Stimulated activated CD4-positive, alpha-beta T cell treated with anti-CD3 and anti-CD28 coated beads, Interleukin-15, amount 100 ng/mL, for 1 hour (primary cell): Measurements from ENCODE around the gene ULK3.

Source experiments
- DNase-seq, 2 donors: peaks; one replicate each; pipeline ENCODE4 v3.0.0-alpha.2; 2020; ENCODE audit warnings: low read depth in 1 of 2, low spot score in 1 of 2

The ULK3 gene

DNA sequence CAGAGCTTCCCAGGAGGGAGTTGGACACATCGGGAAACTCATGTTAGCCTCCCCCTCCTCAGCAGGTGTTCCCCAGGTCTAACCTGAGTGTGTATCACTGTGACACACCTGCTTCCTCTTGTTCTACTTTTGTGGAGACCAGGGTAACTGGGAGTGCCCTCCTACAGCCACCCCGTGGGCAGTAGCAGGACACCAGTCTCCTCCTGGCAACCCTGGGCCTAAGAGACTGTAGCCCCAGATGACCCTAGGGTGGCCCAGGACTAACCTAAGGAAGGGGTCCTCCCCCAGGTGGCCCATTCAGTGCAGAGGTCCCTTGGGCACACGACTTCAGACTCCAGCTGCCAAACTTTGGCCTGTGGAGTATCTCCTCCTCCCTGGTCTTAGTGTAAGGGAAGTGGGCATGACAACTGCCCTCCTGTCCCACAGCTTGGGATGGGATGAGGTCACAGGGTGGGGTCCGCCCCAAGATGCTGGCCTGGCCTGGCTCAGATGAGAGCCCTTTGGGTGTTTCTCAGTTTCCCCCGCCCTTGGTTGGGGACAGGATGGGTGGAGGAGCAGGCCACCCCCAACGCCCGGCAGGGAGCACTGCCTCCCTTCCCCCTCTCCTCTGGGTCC is 56.3 kb downstream of the ULK3 start:
- no peak for DNase-seq
